HG02642 (cell line): ENCODE data around the gene HLCS.

Source experiments
- ATAC-seq: cut with Tn5 transposase; IDR thresholded peaks from one replicate; pipeline ENCODE4 v1.9.1; 2021; ENCODE audit warnings: mild to moderate bottlenecking; ENCODE audit not compliant: unreplicated experiment, poor library complexity

Gene HLCS

DNA sequence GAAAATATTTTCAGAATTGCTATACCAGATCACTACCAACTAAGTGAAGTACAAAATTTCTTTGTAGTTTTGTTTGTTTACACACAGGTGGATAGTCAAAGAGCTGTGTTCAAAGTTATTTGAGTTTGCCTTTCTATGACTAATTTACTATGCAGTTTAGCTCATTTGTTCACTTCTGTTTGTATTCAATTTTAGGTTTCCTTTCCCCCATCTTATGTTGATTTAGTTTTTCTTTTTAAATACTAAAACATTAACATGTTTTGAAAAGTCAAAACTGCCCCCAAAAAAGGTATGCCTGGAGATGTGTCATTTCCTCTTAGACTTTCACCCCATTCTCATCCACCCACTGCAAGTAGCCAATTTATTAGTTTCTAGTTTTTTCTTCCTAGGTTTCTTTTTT lies 21.4 kb upstream of the HLCS start:
- ATAC-seq = no peak

DNA sequence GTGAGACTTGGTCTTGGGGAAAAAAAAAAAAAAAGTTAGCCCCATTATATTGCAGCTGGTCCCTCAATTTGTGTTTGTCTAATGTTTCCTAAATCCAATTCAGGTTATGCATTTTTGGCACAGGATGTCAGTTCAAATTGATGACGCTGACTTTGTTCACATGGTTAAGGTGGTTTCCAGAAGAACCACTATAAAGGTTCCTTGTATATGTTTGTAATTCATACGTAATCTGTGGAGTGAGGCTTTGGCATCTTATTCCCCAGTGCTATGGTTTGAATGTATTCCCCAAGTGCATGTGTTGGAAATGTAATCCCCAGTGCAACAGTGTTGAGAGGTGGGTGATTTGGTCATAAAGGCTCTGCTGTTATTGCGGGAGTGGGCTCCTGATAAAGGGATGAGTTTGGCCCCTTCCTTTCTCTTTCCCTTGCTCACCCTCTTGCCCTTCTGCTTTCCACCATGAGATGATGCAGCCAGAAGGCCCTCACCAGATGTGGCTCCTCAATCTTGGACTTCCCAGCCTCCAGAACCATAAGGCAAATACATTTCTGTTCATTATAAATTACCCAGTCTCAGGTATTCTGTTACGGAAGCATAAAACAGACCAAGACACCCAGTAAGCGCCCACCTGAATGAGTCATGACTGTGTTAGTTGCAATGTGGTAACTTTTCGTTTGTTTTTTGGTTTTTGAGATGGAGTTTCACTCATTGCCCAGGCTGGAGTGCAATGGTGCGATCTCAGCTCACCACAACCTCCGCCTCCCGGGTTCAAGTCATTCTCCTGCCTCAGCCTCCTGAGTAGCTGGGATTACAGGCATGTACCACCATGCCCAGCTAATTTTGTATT lies 19.5 kb upstream of the HLCS start:
- ATAC-seq = no peak

DNA sequence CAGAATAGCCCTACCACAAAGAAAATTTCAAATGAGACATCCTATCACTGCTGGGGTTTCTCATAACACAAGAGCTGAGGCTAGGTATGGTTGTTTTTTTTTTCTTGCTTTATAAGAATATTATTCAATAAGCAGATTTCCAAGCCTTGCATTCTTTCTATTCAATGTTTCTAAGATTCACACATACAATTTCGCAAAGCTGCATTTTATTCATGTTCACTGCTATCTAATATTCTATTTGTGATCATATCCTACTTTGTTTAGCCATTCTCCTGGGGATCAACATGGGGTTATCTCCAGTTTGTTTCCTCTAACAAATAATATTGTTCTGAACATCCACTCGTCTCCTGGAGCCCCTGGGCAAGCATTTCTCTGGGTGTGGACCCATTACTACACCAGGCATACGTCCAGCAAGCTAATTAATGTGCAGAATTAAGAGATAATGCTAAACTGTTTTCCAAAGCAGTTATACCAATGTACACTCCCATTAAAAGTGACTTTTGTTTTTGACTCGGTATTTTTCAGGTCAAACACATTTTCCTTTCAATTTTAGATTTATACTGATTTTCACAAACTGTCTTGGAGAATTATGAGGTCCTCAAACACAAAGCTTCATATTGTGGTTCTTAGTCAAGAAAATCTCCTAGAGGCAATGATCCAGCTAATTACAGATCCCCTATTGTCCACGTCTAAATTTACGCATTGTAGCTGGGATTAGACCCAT lies 15.7 kb upstream of the HLCS start:
- ATAC-seq = no peak

DNA sequence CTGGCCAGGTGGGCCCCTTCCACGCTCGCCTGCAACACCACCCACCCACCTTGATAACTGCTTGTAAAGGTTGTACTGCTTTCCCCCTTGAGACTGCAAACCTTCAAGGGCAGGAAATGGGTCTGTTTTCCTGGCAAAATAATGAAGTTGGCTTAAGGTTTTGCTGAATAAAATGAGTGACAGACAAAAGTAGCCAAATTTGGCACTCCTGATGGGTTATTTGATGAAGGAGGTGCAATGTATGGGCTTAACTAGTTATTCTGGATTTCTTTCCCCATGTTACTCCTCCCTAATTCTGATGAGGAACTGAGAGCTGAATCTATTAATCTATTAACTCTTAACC lies 14.6 kb upstream of the HLCS start:
- ATAC-seq = no peak

DNA sequence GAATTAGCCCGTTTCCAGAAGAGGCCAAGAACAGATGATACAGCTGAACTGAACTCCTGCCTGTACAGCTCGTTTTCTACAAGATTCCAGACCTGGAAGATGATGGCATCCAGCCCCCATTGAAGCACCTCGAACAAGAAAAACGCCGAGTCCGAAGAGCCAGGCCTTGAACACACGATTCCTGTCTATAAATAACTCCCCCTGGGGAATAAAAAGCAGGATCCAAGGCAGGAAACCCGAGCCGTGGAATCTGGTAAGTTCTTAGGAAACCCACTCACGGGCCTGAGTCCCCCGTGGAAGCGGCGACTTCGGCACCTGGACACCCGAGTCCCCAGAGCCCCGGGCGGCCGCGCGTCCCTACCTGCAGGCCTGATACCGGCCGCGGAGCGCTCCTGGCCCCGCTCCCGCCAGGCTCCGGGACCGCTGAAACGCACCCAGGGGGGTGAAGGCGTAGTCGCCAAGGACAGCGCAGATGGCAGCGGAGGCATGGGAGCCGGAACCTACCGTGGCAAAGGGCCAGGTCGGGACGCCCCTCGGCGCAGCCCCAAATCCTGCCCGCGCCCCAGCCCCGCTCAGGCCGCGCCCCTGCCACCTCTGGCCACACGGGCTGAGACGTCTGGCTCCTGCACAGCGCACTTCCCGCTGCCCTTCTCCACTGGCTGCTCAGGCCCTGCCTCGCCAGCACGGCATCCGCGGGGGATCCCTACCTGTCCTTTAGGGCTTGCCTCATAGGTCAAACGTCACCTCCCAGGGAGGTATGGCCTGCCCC lies 14.0 kb upstream of the HLCS start:
- ATAC-seq = no peak

DNA sequence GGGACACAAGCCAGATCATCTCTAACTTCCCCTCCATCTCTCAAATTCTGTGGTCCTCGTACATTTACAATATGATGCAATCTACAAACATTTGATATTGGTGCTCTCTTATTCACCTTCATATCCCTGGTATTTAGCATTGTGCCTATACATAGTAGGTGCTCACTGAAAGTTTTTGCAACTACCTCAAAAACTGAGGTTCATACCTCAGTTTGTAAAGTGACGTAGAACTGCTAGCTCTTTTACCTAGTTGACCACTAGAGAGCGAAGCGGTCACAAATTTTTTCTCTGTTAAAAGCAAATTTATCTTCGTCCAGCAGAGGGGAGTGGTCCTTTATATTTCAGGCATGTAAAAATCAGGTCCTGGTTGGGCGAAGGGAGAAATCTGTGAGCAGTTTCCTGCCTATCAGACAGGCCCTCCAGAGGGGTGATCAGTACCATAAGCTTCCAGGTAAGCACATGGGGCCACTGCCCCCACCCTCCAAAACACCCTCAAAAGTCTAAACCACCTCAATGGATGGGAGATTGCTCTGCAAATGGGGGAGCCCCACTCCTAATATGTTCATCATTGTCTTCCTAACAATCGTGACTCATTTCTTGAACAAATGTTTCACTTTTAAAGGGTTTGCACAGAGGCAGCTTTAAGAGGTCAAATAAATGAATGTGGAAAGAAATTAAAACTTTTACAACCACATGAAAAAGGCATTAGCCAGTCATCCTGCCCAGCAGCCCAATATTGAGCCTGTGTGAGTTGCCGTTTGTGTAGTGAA lies 10.6 kb upstream of the HLCS start:
- ATAC-seq = peak; percentile 64

DNA sequence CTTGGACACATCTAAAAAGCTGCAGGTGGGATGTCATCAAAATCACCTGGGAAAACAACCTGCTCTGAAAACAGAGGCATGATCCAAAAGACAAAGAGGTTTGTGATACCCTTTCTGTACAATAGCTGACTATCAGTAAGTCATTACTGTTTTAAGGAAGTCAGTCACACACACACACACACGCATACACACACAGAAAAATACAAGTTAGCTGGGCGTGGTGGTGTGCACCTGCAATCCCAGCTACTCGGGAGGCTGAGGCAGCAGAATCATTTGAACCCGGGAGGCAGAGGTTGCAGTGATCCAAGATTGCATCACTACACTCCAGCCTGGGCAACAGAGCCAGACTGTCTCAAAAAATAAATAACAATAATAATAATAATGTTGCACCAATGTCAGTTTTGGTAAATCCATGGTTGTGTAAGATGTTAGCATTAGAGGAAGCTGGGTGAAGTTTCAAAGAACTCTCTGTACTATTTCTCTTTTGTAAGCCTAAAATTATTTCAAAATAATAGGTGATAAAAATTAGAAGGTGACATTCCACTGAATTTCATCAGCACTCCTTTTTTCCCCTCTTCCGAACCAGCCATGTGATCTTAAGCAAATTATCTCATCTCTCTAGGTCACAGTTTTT lies 9.9 kb upstream of the HLCS start:
- no peak for ATAC-seq

DNA sequence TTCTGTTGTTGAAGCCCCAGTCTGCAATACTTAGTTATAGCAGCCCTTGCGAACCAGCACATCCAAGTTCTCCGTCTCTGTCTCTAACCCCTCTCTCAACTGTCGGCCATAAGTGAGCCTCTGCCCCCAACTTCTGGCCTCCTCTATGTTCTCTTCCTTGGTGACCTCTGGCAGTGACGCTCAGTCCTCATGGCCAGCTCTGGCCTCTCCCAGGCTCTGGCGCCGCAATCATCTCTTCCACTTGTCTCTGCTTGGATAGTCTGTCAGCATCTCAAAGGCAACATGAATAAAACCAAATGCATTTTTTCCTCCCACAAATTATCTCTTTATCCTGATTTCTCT lies 8.4 kb upstream of the HLCS start:
- ATAC-seq = no peak

DNA sequence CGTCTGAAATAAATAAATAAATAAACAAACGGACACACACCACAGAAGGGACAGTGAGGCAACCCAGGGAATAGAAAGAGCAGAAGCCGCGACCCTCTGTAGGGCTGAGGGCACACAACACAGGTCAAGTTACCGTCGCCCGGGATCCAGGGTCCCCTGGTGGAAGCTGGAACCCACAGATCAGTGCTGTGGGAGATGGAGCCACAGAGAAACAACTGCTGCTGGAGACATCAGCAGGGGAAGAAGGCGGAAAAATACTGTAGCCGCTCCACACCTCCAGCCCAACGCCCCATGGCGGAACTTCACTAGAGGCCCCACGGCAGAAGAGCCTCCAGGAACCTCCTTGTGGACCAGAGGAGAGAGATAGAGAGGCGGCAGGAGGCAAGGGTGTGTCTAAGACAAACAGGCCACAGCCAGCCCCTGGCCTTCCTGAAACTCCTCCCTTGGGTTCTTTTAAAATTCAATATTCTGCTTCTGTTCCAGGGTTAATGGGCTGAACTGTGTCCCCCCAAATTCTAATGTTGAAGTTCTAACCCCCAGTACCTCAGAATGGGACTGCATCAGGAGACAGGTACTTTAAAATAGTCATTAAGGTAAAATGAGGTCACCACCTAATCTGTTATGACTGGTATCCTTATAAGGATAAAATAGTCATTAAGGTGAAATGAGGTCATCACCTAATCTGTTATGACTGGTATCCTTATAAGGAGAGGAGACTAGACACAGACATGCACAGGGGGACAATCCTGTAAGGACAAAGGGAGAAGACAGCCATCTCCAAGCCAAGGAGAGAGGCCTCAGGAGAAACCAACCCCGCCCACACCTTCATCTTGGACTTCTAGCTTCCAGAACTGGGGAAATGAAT lies 7.7 kb upstream of the HLCS start:
- no peak for ATAC-seq

DNA sequence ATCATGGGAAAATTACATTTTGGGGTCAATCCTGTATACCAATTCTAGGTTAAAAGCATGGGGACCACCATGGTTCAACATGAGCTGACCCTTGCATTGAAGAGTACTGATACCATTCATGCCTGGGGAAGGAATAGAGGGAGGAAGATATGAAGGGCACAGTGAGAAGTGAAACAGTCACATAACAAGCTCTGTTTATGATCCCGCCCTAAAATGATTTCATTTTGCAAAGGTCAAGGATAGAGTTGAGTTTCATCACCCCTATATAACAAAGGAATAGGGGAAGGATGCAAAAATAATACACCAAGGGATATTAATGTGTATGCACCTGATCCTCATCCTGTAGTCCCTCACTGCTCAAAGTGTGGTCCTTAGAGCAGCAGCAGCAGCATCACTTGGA lies 2.5 kb upstream of the HLCS start:
- no peak for ATAC-seq

DNA sequence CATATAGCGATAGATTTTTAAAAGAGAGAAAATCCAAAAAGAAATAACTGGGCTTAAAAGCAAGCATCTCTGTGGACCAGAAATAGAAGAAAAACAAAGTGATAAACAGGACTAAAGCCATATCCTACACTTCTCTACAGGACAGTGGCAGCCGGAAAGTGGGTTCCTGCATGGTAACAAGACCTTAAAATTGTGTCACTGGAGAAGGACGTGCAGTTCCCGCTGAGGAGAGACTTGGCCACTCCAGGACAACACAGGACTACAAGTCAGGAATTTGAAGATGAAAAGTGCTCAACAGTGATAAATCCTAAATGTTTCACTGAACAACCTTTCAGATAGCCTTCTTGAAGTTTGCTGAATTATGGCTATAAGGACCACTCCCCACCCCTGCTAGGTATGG lies 1.9 kb upstream of the HLCS start:
- ATAC-seq = no peak

DNA sequence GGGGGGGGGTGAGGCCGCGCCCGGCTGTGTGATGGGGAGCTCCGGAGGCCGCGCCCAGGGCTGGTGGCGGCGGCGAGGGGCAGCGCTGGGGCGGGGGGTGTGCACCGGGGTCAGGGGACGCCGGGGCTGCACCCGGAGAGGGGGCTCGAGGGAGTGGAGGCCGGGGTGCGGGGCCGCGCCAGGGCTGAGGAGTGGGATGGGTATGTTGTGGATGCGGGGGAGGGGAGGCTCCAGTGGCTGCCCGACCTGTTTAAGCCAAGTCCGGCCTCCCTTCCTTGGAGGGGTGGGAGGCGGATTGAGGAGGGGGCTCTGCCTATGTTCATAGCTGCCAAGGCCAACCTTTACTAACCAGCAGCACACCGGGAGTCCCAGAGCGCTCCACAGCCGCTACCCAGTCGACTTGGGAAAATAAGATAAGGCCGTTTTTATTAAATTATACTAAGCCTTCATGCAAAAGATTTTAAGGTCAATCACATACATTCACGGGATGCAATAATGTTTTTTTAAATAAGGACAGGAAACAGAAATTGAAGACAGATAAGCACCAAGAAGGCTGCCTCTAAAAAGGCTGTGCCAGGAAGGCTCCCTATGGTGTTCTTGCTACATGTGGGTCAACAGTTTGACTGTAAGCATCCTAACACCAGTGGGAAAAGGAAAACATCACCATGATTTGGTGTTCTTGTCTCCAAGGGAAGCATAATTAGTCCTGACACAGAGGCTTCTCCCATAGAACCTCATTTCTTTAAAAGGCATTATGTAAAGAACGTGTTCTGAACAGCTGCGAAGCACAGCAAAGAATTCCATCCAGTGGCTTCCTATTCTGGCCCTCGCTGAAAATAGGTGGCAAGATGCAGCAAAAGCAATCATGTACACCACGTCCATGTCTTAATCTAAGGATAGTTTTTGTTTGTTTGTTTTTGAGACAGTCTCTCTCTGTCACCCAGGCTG lies 626 bp upstream of the HLCS start:
- ATAC-seq = peak; percentile 35

DNA sequence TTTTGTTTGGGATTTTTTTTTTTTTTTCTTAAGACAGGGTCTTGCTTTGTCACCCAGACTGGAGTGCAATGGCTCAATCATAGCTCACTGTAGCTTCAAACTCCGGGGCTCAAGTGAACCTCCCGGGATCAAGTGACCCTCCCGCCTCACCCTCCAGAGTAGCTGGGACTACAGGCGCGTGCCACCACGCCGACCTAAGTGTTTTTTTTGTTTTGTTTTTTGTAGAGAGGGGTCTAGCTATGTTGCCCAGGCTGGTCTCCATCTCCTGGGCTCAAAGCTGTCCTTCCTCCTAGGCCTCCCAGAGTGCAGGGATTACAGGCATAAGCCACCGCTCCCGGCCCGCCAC lies 776 bp downstream of the HLCS start:
- no peak for ATAC-seq

DNA sequence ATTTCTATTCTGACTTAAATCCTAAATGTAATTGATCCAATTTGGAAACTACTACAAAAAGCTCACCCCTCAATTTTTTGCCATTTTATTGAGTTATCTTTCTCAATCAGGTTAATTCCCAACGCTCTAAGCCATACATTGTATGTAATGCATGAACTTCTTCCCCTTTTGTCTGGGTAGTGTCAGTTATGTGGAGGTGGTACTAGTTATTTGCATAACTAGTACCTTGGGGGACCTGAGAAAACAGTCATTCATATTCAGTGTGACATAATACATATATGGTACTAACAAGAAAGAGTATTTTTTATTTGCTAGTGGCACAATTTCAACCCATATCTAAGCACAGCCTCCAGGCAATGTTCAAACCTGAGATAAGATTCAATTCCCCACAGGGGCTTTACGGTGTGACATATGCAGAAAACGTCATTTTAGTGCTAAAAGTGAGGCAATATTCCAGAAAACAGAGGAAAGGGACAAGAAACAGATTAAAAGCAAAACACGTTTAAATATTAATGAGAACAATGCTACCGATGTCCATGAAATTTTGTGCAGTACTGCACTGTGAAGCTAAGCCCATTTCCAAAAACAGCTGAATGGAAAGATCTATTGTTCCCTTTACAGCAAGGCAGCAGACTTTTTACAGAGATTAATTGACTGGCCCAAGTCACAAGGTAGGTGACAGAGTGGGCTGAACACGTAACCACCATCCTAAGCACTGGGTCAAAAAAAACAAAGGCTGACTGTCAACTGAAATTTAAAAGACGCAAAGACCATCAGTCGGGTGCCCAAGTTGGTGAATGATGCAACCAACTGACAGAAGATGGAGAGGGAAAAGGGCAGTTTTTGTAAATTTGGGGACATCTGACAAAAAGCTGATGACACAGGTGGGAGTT lies 1.4 kb downstream of the HLCS start:
- ATAC-seq = no peak

DNA sequence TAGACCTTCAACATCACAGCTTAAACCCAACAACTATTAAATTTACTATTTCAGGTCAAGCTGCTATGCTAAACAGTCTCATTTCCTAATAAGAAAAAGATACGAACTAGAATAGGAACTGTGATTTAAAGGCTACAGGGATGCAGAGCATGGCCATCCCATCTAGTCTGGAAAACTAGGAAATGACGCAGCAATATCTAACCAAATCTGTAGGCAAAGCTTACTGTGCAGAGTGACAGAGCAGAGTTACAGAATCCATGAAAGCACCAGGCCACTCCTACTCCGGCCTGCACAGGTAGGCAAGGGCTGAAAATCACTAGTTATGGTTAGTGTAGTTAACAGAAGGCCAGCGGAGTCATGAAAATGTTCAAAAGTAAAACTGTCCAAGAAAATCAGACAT lies 2.1 kb downstream of the HLCS start:
- no peak for ATAC-seq

DNA sequence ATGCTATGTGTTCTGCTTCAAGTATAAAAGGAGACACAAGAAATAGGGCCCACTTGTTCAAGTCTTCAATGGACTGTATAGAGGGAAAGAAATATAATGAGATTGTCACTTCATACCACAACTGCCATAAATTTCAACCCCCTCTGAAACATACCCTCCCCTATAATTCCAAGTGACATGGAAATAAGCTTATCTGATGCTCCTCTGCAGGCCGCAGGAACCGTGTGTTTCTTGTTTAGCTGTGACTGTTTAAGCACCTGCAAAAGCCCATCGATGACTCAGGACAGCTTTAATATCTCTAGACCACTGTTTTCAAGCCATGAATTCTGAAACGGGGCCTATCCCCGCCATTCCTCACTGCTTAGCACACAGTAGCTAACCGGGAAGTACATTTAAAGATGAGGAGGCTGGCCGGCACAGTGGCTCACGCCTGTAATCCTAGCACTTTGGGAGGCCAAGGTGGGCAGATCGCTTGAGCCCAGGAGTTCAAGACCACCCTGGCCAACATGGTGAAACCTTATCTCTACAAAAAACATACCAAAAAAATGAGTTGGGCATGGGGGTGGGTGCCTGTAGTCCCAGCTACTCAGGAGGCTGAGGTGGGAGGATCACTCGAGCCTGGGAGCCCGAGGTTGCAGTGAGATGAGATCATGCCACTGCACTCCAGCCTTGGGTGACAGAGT lies 4.2 kb downstream of the HLCS start:
- ATAC-seq = no peak
